PC-9 (cell line): Measurements from ENCODE around the gene ACP6.

Experiments
- EZH2 ChIP-seq: fragments of 200-600 bp; sonication (generic); IDR thresholded peaks from 2 replicates; pipeline ENCODE4 v1.8.0; 2017; ENCODE audit warnings: antibody characterized with exemption, low read depth
- TF ChIP-seq, protein P1 (sequence below): fragments of 200-600 bp; sonication (generic); conservative IDR thresholded peaks from 2 replicates; pipeline ENCODE4 v1.6.1; 2017; ENCODE audit warnings: mixed run types, antibody characterized with exemption, mild to moderate bottlenecking, moderate library complexity

DNA sequence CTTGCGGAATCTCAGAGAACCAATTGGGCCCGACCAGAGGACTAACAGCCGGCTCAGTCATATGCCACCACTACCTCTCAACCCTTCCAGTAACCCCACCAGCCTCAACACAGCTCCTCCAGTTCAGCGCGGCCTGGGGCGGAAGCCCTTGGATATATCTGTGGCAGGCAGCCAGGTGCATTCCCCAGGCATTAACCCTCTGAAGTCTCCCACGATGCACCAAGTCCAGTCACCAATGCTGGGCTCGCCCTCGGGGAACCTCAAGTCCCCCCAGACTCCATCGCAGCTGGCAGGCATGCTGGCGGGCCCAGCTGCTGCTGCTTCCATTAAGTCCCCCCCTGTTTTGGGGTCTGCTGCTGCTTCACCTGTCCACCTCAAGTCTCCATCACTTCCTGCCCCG is 49.8 kb downstream of the ACP6 start:
- TF ChIP-seq, protein P1, sequence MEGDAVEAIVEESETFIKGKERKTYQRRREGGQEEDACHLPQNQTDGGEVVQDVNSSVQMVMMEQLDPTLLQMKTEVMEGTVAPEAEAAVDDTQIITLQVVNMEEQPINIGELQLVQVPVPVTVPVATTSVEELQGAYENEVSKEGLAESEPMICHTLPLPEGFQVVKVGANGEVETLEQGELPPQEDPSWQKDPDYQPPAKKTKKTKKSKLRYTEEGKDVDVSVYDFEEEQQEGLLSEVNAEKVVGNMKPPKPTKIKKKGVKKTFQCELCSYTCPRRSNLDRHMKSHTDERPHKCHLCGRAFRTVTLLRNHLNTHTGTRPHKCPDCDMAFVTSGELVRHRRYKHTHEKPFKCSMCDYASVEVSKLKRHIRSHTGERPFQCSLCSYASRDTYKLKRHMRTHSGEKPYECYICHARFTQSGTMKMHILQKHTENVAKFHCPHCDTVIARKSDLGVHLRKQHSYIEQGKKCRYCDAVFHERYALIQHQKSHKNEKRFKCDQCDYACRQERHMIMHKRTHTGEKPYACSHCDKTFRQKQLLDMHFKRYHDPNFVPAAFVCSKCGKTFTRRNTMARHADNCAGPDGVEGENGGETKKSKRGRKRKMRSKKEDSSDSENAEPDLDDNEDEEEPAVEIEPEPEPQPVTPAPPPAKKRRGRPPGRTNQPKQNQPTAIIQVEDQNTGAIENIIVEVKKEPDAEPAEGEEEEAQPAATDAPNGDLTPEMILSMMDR: no peak
- TF ChIP-seq EZH2: no peak
